Measurements from ENCODE around the gene EHF. TPM values are rescaled to one million over a fixed set of nuclear protein-coding genes. Genes with fewer than 3 reads are reported as not detected.
A peak's percentile ranks its signal among the peaks of the same experiment; 100 is the strongest.

EHF gene
- polyA plus RNA-seq, 1 donor: 14.7 TPM

- H3K9me3 ChIP-seq (ENCODE audit: control insufficient read depth, low read depth, low read length): no peaks in the 10 kb centered on the region
- H3K27me3 ChIP-seq (ENCODE audit: control insufficient read depth, insufficient read depth, low read length): no peaks in the 10 kb centered on the region
- 68% methylated on average over 2 of the region's 7 CpGs for WGBS (ENCODE audit: insufficient coverage, low lambda C conversion rate)
- no peak for DNase-seq
- H3K4me1 ChIP-seq (ENCODE audit: control insufficient read depth, insufficient read depth, low read length): no peaks in the 10 kb centered on the region
- H3K27ac ChIP-seq (ENCODE audit: low read length): no peak overlapping the region
- H3K36me3 ChIP-seq (ENCODE audit: control insufficient read depth, insufficient read depth, low read length): no peaks in the 10 kb centered on the region
- no peak overlapping the region for H3K4me3 ChIP-seq (ENCODE audit: low read length)
These were observed 44.4 kb downstream of the EHF start for GRCh38 chr11:34665077-34665835.

GRCh38 chr11:34667810-34668582 lies 47.1 kb downstream of the EHF start:
- no peaks in the 10 kb centered on the region for H3K9me3 ChIP-seq (ENCODE audit: control insufficient read depth, low read depth, low read length)
- H3K27me3 ChIP-seq (ENCODE audit: control insufficient read depth, insufficient read depth, low read length): no peaks in the 10 kb centered on the region
- no peak for DNase-seq
- no peak overlapping the region for H3K27ac ChIP-seq (ENCODE audit: low read length)
- H3K4me1 ChIP-seq (ENCODE audit: control insufficient read depth, insufficient read depth, low read length): no peaks in the 10 kb centered on the region
- no peak overlapping the region for H3K4me3 ChIP-seq (ENCODE audit: low read length)
- WGBS (ENCODE audit: insufficient coverage, low lambda C conversion rate): no CpG with 5 or more reads among the region's 4 CpGs
- H3K36me3 ChIP-seq (ENCODE audit: control insufficient read depth, insufficient read depth, low read length): no peaks in the 10 kb centered on the region

- H3K9me3 ChIP-seq (ENCODE audit: control insufficient read depth, low read depth, low read length): no peaks in the 10 kb centered on the region
- WGBS (ENCODE audit: insufficient coverage, low lambda C conversion rate): no CpG with 5 or more reads among the region's 4 CpGs
- H3K4me1 ChIP-seq (ENCODE audit: control insufficient read depth, insufficient read depth, low read length): no peaks in the 10 kb centered on the region
- no peak overlapping the region for H3K4me3 ChIP-seq (ENCODE audit: low read length)
- H3K36me3 ChIP-seq (ENCODE audit: control insufficient read depth, insufficient read depth, low read length): no peaks in the 10 kb centered on the region
- H3K27me3 ChIP-seq (ENCODE audit: control insufficient read depth, insufficient read depth, low read length): no peaks in the 10 kb centered on the region
- DNase-seq: no peak
- H3K27ac ChIP-seq (ENCODE audit: low read length): no peak overlapping the region
These were observed 47.7 kb downstream of the EHF start for GRCh38 chr11:34668583-34669053.

DNA sequence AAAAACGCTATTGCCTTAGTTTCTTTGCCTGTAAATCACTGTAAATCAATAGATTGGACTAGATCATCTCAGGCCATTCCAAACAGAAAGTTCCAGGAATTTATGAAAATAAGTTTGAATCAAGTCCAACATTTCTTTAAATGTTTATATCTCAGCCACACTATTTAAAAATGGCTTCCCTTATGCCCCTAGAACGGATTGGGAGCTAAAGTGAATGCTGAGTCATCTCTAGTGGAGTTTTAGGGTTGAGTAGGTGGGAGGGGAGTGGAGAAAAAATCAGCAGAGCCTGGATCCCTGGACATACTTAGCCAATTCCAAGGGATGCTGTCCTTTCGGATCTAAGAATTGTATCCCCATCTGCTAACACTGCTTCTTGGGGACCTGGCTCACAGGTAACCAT lies 48.6 kb downstream of the EHF start:
- Histone ChIP-seq H3K27me3 (ENCODE audit: control insufficient read depth, insufficient read depth, low read length) (no peaks in the 10 kb centered on the region), H3K27ac (ENCODE audit: low read length) (no peak overlapping the region), H3K9me3 (ENCODE audit: control insufficient read depth, low read depth, low read length) (no peaks in the 10 kb centered on the region), H3K4me3 (ENCODE audit: low read length) (no peak overlapping the region), H3K36me3 (ENCODE audit: control insufficient read depth, insufficient read depth, low read length) (no peaks in the 10 kb centered on the region), H3K4me1 (ENCODE audit: control insufficient read depth, insufficient read depth, low read length) (no peaks in the 10 kb centered on the region)
- 82% methylated on average over 2 of the region's 3 CpGs for WGBS (ENCODE audit: insufficient coverage, low lambda C conversion rate)
- DNase-seq: no peak

DNA sequence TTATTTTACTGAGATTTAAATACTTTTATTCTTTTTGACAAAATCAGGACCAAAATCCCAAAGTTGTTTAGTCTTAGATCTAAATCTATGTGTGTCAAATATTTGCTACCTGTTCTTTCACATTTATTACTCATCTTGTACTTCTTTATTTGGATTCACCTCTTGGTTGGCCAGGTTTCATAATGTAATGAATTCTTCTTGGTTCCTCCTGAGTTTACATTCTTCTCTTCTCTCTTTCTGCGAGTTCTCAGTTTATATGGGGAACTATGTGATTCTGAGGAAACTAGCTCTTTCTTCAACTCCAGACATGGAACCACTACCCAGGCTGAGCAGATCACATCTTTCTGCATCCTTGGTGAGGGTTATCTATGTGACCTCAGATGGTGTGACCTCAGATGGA lies 50.2 kb downstream of the EHF start:
- no peaks in the 10 kb centered on the region for H3K36me3 ChIP-seq (ENCODE audit: control insufficient read depth, insufficient read depth, low read length)
- no peaks in the 10 kb centered on the region for H3K27me3 ChIP-seq (ENCODE audit: control insufficient read depth, insufficient read depth, low read length)
- no peaks in the 10 kb centered on the region for H3K4me1 ChIP-seq (ENCODE audit: control insufficient read depth, insufficient read depth, low read length)
- H3K9me3 ChIP-seq (ENCODE audit: control insufficient read depth, low read depth, low read length): no peaks in the 10 kb centered on the region
- DNase-seq: no peak
- WGBS (ENCODE audit: insufficient coverage, low lambda C conversion rate): no CpG with 5 or more reads among the region's 1 CpG
- H3K27ac ChIP-seq (ENCODE audit: low read length): no peak overlapping the region
- no peak overlapping the region for H3K4me3 ChIP-seq (ENCODE audit: low read length)

DNA sequence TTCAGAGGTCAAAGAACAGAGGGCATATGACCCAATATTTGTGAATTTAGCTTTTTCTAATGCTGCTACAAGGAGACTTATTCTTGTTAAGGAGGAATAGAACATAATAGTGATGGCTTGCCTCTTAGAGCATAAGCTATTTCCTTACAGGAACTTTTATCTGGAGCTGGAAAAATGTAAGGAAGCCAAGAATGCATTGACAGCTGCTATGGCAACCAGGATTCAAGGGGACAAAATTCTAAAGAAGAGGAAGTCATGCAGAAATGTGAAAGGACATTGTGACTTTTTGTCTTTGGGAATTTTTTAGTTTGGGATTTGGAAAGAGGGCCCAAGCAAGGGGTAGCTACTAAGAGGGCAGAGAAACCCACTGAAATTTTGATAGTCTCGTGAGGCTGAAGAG lies 51.1 kb downstream of the EHF start:
- H3K27ac ChIP-seq (ENCODE audit: low read length): no peak overlapping the region
- no peak for DNase-seq
- no peaks in the 10 kb centered on the region for H3K9me3 ChIP-seq (ENCODE audit: control insufficient read depth, low read depth, low read length)
- H3K27me3 ChIP-seq (ENCODE audit: control insufficient read depth, insufficient read depth, low read length): no peaks in the 10 kb centered on the region
- H3K36me3 ChIP-seq (ENCODE audit: control insufficient read depth, insufficient read depth, low read length): no peaks in the 10 kb centered on the region
- 100% methylated on average over 1 of the region's 1 CpG for WGBS (ENCODE audit: insufficient coverage, low lambda C conversion rate)
- no peak overlapping the region for H3K4me3 ChIP-seq (ENCODE audit: low read length)
- H3K4me1 ChIP-seq (ENCODE audit: control insufficient read depth, insufficient read depth, low read length): no peaks in the 10 kb centered on the region

DNA sequence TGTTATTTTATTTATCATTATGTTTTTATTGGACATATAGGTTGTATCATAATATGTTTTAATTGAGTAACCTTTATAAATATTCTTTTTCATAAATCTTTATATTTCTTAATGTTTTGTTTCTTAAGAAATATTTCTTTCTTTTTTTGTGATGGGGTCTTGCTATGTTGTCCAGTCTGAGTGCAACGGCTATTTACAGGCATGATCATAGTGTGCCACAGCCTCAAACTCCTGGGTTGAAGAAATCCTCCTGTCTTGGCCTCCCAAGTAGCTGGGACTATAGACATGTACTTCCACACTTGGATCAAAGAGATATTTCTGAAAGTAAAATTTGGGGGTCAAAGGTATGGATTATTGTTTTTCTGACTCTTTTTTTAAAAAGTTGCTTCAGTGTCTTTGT lies 53.1 kb downstream of the EHF start:
- Histone ChIP-seq H3K27ac (ENCODE audit: low read length) (no peak overlapping the region), H3K36me3 (ENCODE audit: control insufficient read depth, insufficient read depth, low read length) (no peaks in the 10 kb centered on the region), H3K4me3 (ENCODE audit: low read length) (no peak overlapping the region), H3K9me3 (ENCODE audit: control insufficient read depth, low read depth, low read length) (no peaks in the 10 kb centered on the region), H3K27me3 (ENCODE audit: control insufficient read depth, insufficient read depth, low read length) (no peaks in the 10 kb centered on the region), H3K4me1 (ENCODE audit: control insufficient read depth, insufficient read depth, low read length) (no peaks in the 10 kb centered on the region)
- no CpG with 5 or more reads among the region's 1 CpG for WGBS (ENCODE audit: insufficient coverage, low lambda C conversion rate)
- no peak for DNase-seq

GRCh38 chr11:34676227-34676626 lies 55.3 kb downstream of the EHF start:
- H3K9me3 ChIP-seq (ENCODE audit: control insufficient read depth, low read depth, low read length): no peaks in the 10 kb centered on the region
- H3K4me1 ChIP-seq (ENCODE audit: control insufficient read depth, insufficient read depth, low read length): no peaks in the 10 kb centered on the region
- no peaks in the 10 kb centered on the region for H3K27me3 ChIP-seq (ENCODE audit: control insufficient read depth, insufficient read depth, low read length)
- DNase-seq: peak in 1 of 2 donors; percentile 28
- WGBS (ENCODE audit: insufficient coverage, low lambda C conversion rate): no CpG with 5 or more reads among the region's 1 CpG
- H3K4me3 ChIP-seq (ENCODE audit: low read length): no peak overlapping the region
- no peak overlapping the region for H3K27ac ChIP-seq (ENCODE audit: low read length)
- no peaks in the 10 kb centered on the region for H3K36me3 ChIP-seq (ENCODE audit: control insufficient read depth, insufficient read depth, low read length)

GRCh38 chr11:34679681-34680080 lies 58.8 kb downstream of the EHF start:
- Histone ChIP-seq H3K27ac (ENCODE audit: low read length) (no peak overlapping the region), H3K4me1 (ENCODE audit: control insufficient read depth, insufficient read depth, low read length) (no peaks in the 10 kb centered on the region), H3K27me3 (ENCODE audit: control insufficient read depth, insufficient read depth, low read length) (no peaks in the 10 kb centered on the region), H3K36me3 (ENCODE audit: control insufficient read depth, insufficient read depth, low read length) (no peaks in the 10 kb centered on the region), H3K4me3 (ENCODE audit: low read length) (no peak overlapping the region), H3K9me3 (ENCODE audit: control insufficient read depth, low read depth, low read length) (no peaks in the 10 kb centered on the region)
- no peak for DNase-seq
- WGBS (ENCODE audit: insufficient coverage, low lambda C conversion rate): no CpG with 5 or more reads among the region's 1 CpG

DNA sequence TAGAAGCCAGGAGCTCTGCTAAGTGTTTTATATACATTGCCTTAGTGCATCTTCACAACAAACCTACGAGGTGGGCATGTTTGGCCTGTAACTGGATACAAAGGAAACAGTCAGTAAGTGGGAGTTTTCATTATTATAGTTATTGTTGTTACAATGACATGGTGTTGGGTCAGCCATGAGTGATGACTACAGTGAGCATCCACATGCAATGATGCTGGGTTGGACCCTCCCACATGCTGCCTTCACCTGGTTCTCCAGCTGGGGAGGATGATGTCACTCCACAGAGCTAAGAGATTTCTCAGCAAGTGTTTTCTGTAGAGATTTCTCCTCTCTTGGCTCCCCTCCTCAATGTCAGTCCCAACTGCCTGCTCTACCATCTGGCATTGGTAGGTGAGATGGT lies 59.3 kb downstream of the EHF start:
- no peaks in the 10 kb centered on the region for H3K4me1 ChIP-seq (ENCODE audit: control insufficient read depth, insufficient read depth, low read length)
- no peak overlapping the region for H3K4me3 ChIP-seq (ENCODE audit: low read length)
- H3K27me3 ChIP-seq (ENCODE audit: control insufficient read depth, insufficient read depth, low read length): no peaks in the 10 kb centered on the region
- no peaks in the 10 kb centered on the region for H3K36me3 ChIP-seq (ENCODE audit: control insufficient read depth, insufficient read depth, low read length)
- no CpG with 5 or more reads among the region's 1 CpG for WGBS (ENCODE audit: insufficient coverage, low lambda C conversion rate)
- DNase-seq: no peak
- no peaks in the 10 kb centered on the region for H3K9me3 ChIP-seq (ENCODE audit: control insufficient read depth, low read depth, low read length)
- no peak overlapping the region for H3K27ac ChIP-seq (ENCODE audit: low read length)
